Measurements from ENCODE around the gene CRY2.

CRY2 gene

DNA sequence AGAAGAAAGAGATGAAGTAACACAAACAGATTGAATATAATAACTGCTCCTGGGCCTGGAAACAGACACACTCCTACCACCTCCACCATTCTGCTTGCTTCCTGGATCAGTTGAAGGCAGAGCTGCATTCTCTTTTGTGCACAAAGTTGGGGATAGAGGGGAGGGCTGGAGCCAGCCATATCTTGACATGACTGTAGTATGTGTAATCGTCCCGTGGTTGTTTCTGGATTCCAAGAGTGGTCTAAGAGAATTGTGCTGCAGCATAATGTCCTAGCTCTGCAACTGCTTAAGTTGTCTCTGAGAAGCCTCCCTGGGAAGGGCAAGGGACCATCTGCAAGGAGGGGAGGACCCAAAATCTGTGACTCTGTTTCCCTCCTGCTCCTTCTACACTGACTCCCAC, 3.2 kb downstream of the CRY2 start:
- DNase-seq (ENCODE audit: low spot score), result no peak
- in situ Hi-C loops (cut with MboI; ENCODE audit: low sequenced_read_pairs, unreplicated experiment), result no loop called here
- TF ChIP-seq, protein P1, sequence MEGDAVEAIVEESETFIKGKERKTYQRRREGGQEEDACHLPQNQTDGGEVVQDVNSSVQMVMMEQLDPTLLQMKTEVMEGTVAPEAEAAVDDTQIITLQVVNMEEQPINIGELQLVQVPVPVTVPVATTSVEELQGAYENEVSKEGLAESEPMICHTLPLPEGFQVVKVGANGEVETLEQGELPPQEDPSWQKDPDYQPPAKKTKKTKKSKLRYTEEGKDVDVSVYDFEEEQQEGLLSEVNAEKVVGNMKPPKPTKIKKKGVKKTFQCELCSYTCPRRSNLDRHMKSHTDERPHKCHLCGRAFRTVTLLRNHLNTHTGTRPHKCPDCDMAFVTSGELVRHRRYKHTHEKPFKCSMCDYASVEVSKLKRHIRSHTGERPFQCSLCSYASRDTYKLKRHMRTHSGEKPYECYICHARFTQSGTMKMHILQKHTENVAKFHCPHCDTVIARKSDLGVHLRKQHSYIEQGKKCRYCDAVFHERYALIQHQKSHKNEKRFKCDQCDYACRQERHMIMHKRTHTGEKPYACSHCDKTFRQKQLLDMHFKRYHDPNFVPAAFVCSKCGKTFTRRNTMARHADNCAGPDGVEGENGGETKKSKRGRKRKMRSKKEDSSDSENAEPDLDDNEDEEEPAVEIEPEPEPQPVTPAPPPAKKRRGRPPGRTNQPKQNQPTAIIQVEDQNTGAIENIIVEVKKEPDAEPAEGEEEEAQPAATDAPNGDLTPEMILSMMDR (IDR thresholded peaks at IDR 0.05; ENCODE audit: borderline replicate concordance, control extremely low read depth, extremely low read depth, insufficient read depth, missing control alignments), result no peak

- DNase-seq (ENCODE audit: low spot score), result no peak
- in situ Hi-C loops (cut with MboI; ENCODE audit: low sequenced_read_pairs, unreplicated experiment), result no loop called here
- TF ChIP-seq, protein P1 (IDR thresholded peaks at IDR 0.05; ENCODE audit: borderline replicate concordance, control extremely low read depth, extremely low read depth, insufficient read depth, missing control alignments), result no peak
Observed at GRCh38 chr11:45851228-45851627, 4.0 kb downstream of the CRY2 start.

GRCh38 chr11:45852018-45852711, 4.9 kb downstream of the CRY2 start:
- TF ChIP-seq, protein P1 (IDR thresholded peaks at IDR 0.05; ENCODE audit: borderline replicate concordance, control extremely low read depth, extremely low read depth, insufficient read depth, missing control alignments), result no peak
- in situ Hi-C loops (cut with MboI; ENCODE audit: low sequenced_read_pairs, unreplicated experiment), result no loop called here
- no peak for DNase-seq (ENCODE audit: low spot score)

GRCh38 chr11:45852712-45853101, 5.4 kb downstream of the CRY2 start:
- peak; percentile 70 for DNase-seq (ENCODE audit: low spot score)
- in situ Hi-C loops (cut with MboI; ENCODE audit: low sequenced_read_pairs, unreplicated experiment), result no loop called here
- TF ChIP-seq, protein P1 (IDR thresholded peaks at IDR 0.05; ENCODE audit: borderline replicate concordance, control extremely low read depth, extremely low read depth, insufficient read depth, missing control alignments), result peak; percentile 43

- TF ChIP-seq, protein P1 (IDR thresholded peaks at IDR 0.05; ENCODE audit: borderline replicate concordance, control extremely low read depth, extremely low read depth, insufficient read depth, missing control alignments), result no peak
- in situ Hi-C loops (cut with MboI; ENCODE audit: low sequenced_read_pairs, unreplicated experiment), result no loop called here
- no peak for DNase-seq (ENCODE audit: low spot score)
Observed at GRCh38 chr11:45853332-45854219, 6.3 kb downstream of the CRY2 start.

GRCh38 chr11:45855308-45855707, 8.0 kb downstream of the CRY2 start:
- no peak for DNase-seq (ENCODE audit: low spot score)
- in situ Hi-C loops (cut with MboI; ENCODE audit: low sequenced_read_pairs, unreplicated experiment), result no loop called here
- TF ChIP-seq, protein P1 (IDR thresholded peaks at IDR 0.05; ENCODE audit: borderline replicate concordance, control extremely low read depth, extremely low read depth, insufficient read depth, missing control alignments), result no peak

All from GM13976 (cell line).